NCI-H2227 treated with DMSO at 0.1 percent for 48 hours (cell line): ENCODE results near the gene BMPR2.
"Not testable (repeated sequence)": the region's sequence is repeated elsewhere in the genome, so short reads cannot be mapped to it uniquely, and the experiment has no call there.

Experiments used
- DNase-seq: peaks from one replicate; lab custom pipeline; 2025; lab: John Stamatoyannopoulos, UW

BMPR2 gene

GRCh38 chr2:202452744-202453143 is 76.6 kb downstream of the BMPR2 start:
- no peak for DNase-seq

DNA sequence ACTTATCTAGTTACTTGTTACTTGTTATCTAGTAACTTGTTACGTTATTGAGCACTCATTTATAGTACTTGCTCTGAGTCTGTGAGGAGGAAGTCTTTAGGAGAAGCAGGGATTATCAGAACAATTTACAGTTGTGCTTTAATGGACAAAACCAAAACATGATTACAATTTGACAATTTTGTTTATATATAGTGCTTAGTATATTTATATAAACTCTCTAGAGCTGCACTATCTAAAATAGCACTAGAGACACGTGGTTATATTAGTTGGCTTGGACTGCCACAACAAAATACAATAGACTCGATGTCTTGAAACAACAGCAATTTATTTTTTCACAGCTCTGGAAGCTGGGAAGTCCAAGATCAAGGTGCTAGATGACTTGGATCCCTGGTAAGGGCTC is 78.4 kb downstream of the BMPR2 start:
- DNase-seq = no peak

GRCh38 chr2:202455114-202455513 is 79.0 kb downstream of the BMPR2 start:
- no peak for DNase-seq

DNA sequence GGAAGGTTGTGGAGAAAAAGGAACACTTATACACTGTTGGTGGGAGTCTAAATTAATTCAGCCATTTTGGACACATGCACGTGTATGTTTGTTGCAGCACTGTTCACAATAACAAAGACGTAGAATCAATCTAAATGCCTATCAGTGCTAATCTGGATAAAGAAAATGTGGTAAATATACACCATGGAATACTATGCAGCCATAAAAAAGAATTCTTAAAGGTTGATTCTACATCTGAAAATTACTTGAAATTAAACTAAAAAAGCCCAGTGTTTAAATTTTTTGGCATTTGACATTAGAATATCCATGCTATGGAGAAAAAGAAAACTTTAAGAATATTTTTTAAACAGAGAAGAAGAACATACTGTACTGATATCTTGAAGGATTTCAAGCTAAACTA is 84.0 kb downstream of the BMPR2 start:
- no peak for DNase-seq

DNA sequence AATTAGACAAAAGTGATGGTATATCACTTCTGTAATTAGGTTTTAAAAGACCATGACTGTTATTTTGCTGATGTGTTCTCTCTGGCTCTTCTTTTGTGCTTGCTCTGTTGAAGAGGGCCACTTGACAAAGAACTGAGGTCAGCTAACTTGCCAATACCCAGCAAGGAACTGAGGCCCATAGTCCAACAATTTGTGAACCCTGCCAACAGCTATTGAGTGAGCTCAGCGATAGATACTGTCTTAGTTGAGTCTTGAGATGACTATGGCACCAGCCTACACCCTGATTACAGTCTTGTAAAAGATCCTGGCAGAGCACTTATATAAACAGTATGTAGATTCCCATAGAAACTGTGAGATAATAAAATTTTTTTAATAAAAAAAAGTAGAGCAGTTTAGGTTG is 103.0 kb downstream of the BMPR2 start:
- peak; percentile 62 for DNase-seq

GRCh38 chr2:202479610-202480009 is 103.5 kb downstream of the BMPR2 start:
- no peak for DNase-seq

GRCh38 chr2:202486351-202486750 is 110.2 kb downstream of the BMPR2 start:
- no peak for DNase-seq

- DNase-seq = no peak
Observed at GRCh38 chr2:202488671-202489070, 112.5 kb downstream of the BMPR2 start.

GRCh38 chr2:202490479-202490878 is 114.4 kb downstream of the BMPR2 start:
- DNase-seq = no peak

DNA sequence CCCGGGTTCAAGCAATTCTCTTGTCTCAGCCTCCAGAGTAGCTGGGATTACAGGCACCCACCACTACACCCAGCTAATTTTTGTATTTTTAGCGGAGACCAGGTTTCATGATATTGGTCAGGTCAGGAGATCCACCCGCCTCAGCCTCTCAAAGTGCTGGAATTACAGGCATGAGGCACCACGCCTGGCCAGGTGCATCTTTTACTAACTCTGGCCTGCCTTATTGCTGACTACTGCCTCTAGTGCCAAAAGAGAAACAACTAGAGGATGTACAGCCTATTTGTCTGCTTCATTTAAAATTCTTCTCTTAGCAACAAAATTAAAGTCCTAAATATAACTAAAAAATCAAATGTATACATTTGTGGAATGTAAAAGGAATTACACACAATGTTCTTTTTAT is 115.4 kb downstream of the BMPR2 start:
- no peak for DNase-seq

DNA sequence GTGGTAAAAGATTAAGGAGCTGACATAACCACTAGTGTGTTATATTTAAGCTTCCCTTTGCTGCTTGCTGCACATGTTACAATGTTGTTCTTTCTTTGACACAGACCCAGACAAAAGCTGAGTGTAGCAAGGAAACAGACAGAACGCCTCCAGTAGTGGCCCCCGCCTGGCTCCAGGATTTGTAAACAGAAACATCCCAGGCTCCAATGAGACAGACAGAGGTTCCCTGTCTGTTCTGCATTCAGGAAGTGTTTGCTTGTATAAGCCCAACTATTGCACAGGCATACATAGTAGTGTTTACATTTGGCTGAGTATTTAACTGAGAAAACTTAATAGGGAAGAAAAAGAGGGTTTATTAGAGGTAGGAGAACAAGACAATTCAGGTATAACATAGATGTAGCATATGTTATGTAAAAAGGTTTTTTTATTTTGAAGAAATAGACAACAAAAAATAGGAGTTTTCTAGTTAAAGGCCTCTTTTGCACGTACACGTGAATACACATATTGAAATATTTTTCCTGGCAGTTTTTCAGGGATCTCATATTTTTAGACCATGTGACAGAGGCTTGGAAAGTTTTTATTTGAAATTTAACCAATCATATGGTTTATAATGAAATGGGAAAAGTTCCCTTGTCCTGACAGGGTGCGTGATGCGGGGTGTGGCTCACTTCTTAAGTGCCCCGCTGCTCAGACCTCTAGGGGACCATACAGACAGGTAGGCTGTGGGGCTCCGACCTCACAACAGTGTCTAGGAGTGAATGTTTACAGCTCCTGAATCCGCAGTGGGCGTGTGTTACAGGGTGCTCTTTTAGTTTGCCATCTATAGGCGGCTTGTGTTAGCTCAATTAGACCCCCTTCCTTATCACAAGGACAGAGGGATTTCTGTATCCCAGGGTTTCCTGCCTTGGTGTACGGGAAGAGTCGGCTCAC is 118.4 kb downstream of the BMPR2 start:
- no peak for DNase-seq

- no peak for DNase-seq
Observed at GRCh38 chr2:202495230-202495604, 119.1 kb downstream of the BMPR2 start.

DNA sequence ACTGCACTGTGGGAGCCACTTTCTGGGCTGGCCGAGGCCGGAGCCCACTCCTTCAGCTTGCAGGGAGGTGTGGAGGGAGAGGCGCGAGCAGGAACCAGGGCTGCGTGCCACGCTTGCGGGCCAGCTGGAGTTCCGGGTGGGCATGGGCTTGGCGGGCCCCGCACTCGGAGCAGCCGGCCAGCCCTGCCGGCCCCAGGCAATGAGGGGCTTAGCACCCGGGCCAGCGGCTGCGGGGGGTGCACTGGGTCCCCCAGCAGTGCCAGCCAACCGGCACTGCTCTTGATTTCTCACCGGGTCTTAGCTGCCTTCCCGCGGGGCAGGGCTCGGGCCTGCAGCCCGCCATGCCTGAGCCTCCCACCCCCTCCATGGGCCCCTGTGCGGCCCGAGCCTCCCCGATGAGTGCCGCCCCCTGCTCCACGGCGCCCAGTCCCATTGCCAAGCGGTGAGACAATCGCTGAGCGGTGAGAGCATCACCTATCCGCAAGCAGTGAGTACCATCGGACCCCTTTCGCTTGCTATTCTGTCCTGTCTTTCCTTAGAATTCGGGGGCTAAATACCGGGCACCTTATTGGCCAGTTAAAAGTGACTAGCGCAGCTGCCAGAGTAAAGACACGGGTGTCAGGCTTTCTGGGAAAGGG is 120.8 kb downstream of the BMPR2 start:
- not testable (repeated sequence) for DNase-seq

GRCh38 chr2:202497473-202497866 is 121.3 kb downstream of the BMPR2 start:
- DNase-seq = not testable (repeated sequence)

GRCh38 chr2:202499841-202500240 is 123.7 kb downstream of the BMPR2 start:
- not testable (repeated sequence) for DNase-seq

DNA sequence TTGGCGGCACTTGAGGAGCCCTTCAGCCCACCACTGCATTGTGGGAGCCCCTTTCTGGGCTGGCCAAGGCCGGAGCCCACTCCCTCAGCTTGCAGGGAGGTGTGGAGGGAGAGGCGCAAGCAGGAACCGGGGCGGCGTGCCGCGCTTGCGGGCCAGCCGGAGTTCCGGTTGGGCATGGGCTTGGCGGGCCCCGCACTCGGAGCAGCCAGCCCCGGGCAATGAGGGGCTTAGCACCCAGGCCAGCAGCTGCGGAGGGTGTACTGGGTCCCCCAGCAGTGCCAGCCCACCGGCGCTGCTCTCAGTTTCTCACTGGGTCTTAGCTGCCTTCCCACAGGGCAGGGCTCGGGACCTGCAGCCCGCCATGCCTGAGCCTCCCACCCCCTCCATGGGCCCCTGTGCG is 127.1 kb downstream of the BMPR2 start:
- not testable (repeated sequence) for DNase-seq

GRCh38 chr2:202508686-202509085 is 132.6 kb downstream of the BMPR2 start:
- no peak for DNase-seq

- no peak for DNase-seq
Observed at GRCh38 chr2:202510911-202511310, 134.8 kb downstream of the BMPR2 start.

DNA sequence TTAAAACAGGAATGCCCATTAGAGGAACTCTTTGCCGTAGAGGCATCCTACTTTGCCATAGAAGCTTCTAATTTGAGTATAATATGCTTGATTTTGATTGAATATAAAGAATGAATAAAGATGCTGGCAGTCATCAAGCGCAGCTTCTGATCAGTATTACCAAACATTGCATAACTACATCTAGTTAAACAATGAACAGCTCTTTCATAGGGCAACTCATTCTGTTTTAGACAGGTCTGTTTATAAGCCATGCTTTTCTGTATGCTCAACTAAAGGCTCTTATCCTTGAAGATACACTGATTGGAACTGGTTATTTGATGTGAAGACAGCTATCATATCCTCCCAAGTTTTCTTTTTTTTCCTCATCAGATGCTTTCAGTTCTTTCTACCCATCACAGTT is 136.0 kb downstream of the BMPR2 start:
- DNase-seq = no peak

DNA sequence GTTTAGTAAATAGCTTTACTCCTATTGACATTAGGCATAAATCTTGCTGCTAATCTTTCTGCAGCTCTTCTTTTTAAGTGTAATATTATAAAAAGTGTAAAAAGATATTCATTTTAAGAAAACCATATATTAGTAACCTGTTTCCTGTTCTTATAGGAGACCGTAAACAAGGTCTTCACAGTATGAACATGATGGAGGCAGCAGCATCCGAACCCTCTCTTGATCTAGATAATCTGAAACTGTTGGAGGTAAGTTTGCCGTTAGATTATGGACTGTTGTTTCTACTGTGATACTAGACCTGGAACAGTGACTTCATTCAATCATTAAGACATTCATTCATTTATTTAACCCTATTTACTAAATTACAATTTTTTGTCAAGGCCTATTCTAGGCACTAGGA is 138.6 kb downstream of the BMPR2 start:
- no peak for DNase-seq

GRCh38 chr2:202519453-202519852 is 143.3 kb downstream of the BMPR2 start:
- no peak for DNase-seq

GRCh38 chr2:202521470-202521869 is 145.3 kb downstream of the BMPR2 start:
- DNase-seq = no peak

DNA sequence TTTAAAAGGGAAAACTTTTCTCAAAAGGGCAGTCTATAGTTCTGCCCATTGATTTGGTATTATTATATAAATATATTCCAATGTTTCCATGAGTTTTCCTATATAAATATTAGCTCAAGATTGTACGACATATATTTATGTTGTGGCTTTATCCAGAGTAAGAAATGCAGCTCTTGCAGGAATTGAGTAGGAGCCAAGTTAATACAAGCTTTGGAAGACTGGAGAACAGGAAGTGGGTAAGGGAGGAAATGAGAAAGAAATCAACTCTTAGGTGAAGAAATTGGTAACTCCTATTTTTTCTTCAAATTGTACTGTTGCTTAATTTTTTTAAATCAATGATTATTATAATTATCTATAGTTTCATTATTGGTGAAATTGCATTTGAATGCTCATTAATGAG is 153.3 kb downstream of the BMPR2 start:
- DNase-seq = no peak

DNA sequence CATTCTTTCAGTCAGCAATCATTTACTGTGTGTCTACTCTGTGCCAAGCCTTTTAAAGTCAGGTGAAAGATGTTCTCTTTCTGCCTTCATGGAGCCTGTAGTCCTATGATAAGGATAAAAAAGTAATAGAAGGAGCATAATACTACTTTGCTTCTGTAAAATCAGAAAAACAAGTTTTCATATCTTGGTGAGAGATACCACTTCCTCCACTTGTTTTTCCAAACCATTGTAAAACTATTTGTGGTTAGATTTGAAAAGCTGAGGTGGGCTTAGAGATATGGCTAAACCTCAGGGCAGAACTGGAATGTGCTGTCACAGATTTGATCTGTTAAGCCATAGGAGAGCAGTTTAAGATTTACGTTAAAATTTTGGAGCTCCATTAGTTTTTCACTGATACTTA is 153.9 kb downstream of the BMPR2 start:
- DNase-seq = no peak
